ENCODE measurements around the gene PSMC6.
A peak's percentile ranks its signal among the peaks of the same experiment; 100 is the strongest.

The PSMC6 gene

GRCh38 chr14:52706724-52707706 is at the start of gene PSMC6:
TSS of gene PSMC6 (plus strand) at chr14:52707200. CDS start at chr14:52707220, 20 bp downstream.
- DNase-seq: peak; percentile 94

- no peak for DNase-seq
These were observed 46.7 kb upstream of the PSMC6 start for GRCh38 chr14:52660325-52660724.

- DNase-seq: no peak
These were observed 46.2 kb upstream of the PSMC6 start for GRCh38 chr14:52660832-52661231.

- DNase-seq: no peak
These were observed 45.7 kb upstream of the PSMC6 start for GRCh38 chr14:52661314-52661713.

- DNase-seq: no peak
These were observed 43.1 kb upstream of the PSMC6 start for GRCh38 chr14:52663850-52664249.

GRCh38 chr14:52678591-52678990 is 28.4 kb upstream of the PSMC6 start:
- peak; percentile 42 for DNase-seq

GRCh38 chr14:52683985-52684520 is 22.9 kb upstream of the PSMC6 start:
- no peak for DNase-seq

- DNase-seq: no peak
These were observed 20.8 kb upstream of the PSMC6 start for GRCh38 chr14:52686176-52686575.

GRCh38 chr14:52690983-52691760 is 15.8 kb upstream of the PSMC6 start:
- no peak for DNase-seq

GRCh38 chr14:52692248-52692962 is 14.6 kb upstream of the PSMC6 start:
- DNase-seq: peak; percentile 45

- DNase-seq: no peak
These were observed 14.0 kb upstream of the PSMC6 start for GRCh38 chr14:52693036-52693435.

GRCh38 chr14:52693532-52693931 is 13.5 kb upstream of the PSMC6 start:
- DNase-seq: no peak

- peak; percentile 75 for DNase-seq
These were observed 12.1 kb upstream of the PSMC6 start for GRCh38 chr14:52694761-52695480.

GRCh38 chr14:52695481-52696091 is 11.4 kb upstream of the PSMC6 start, which contains the start of gene ERO1A:
TSS of gene ERO1A (minus strand) at chr14:52695558. CDS start at chr14:52695481, 77 bp downstream.
- DNase-seq: peak; percentile 63

- no peak for DNase-seq
These were observed 6.3 kb upstream of the PSMC6 start for GRCh38 chr14:52700701-52701172.

- DNase-seq: no peak
These were observed 5.8 kb upstream of the PSMC6 start for GRCh38 chr14:52701223-52701622.

GRCh38 chr14:52703225-52703624 is 3.8 kb upstream of the PSMC6 start:
- DNase-seq: no peak

GRCh38 chr14:52703664-52704063 is 3.3 kb upstream of the PSMC6 start:
- DNase-seq: no peak

GRCh38 chr14:52706286-52706685 is 714 bp upstream of the PSMC6 start:
- DNase-seq: peak; percentile 57

- no peak for DNase-seq
These were observed 4.7 kb downstream of the PSMC6 start for GRCh38 chr14:52711666-52712065.

- DNase-seq: no peak
These were observed 9.2 kb downstream of the PSMC6 start for GRCh38 chr14:52716155-52716554.

Measured in CD4-positive, alpha-beta T cell treated with Interleukin-17A for 1 hour (primary cell).